Astrocyte (in vitro differentiated cells and primary cell): Measurements from ENCODE around the gene MAD2L1BP. TPM values are rescaled to one million over a fixed set of nuclear protein-coding genes. Genes with fewer than 3 reads are reported as not detected.

Experiments
- DNase-seq: peaks from one replicate; pipeline ENCODE4 v3.0.0-alpha.2; 2010; ENCODE audit warnings: low read depth
- FAIRE-seq: peaks from 2 replicates; lab custom pipeline; 2011; peaks lifted over from hg19 to GRCh38; lab: Jason Lieb, UNC
- H2AFZ ChIP-seq: 2 replicates; pipeline ENCODE4 v1.6.0; 2012; ENCODE audit warnings: low read depth, low read length, inconsistent platforms
- H3K27ac ChIP-seq: 2 replicates; pipeline ENCODE4 v1.5.1; 2011; ENCODE audit warnings: low read depth, low read length, inconsistent platforms
- H3K27me3 ChIP-seq: 2 replicates; pipeline ENCODE4 v1.6.0; 2011; ENCODE audit warnings: low read length, inconsistent platforms; ENCODE audit not compliant: insufficient read depth
- H3K36me3 ChIP-seq: 2 replicates; pipeline ENCODE4 v1.5.1; 2011; ENCODE audit warnings: low read length, inconsistent platforms; ENCODE audit not compliant: insufficient read depth
- H3K4me1 ChIP-seq: 2 replicates; pipeline ENCODE4 v1.5.1; 2011; ENCODE audit warnings: low read length, inconsistent platforms; ENCODE audit not compliant: insufficient read depth
- H3K4me2 ChIP-seq: 2 replicates; pipeline ENCODE4 v1.6.0; 2012; ENCODE audit warnings: low read length, inconsistent platforms
- H3K4me3 ChIP-seq: 2 replicates; pipeline ENCODE4 v1.5.1; 2011; ENCODE audit warnings: low read depth, mild to moderate bottlenecking, low read length, inconsistent platforms; ENCODE audit not compliant: insufficient read depth
- H3K79me2 ChIP-seq: 2 replicates; pipeline ENCODE4 v1.6.0; 2012; ENCODE audit warnings: mild to moderate bottlenecking, low read length, inconsistent platforms; ENCODE audit not compliant: insufficient read depth
- H3K9ac ChIP-seq: 2 replicates; pipeline ENCODE4 v1.6.0; 2012; ENCODE audit warnings: mild to moderate bottlenecking, low read length, inconsistent platforms
- H3K9me3 ChIP-seq: 2 replicates; pipeline ENCODE4 v1.5.1; 2012; ENCODE audit warnings: low read depth, mild to moderate bottlenecking, low read length, inconsistent platforms; ENCODE audit not compliant: insufficient read depth
- H4K20me1 ChIP-seq: 2 replicates; pipeline ENCODE4 v1.6.0; 2012; ENCODE audit warnings: low read length, inconsistent platforms; ENCODE audit not compliant: insufficient read depth
- H3K27ac Mint-ChIP-seq: one replicate; pipeline ENCODE4 v1.8.0; 2021; ENCODE audit warnings: mild to moderate bottlenecking, mixed read lengths; ENCODE audit not compliant: unreplicated experiment
- H3K27me3 Mint-ChIP-seq: one replicate; pipeline ENCODE4 v1.8.0; 2021; ENCODE audit warnings: low read depth, mixed read lengths; ENCODE audit not compliant: unreplicated experiment
- H3K36me3 Mint-ChIP-seq: one replicate; pipeline ENCODE4 v1.8.0; 2021; ENCODE audit warnings: low read depth, mixed read lengths; ENCODE audit not compliant: unreplicated experiment
- H3K4me1 Mint-ChIP-seq: one replicate; pipeline ENCODE4 v1.8.0; 2021; ENCODE audit warnings: low read depth, mixed read lengths; ENCODE audit not compliant: unreplicated experiment
- H3K4me3 Mint-ChIP-seq: one replicate; pipeline ENCODE4 v1.8.0; 2021; ENCODE audit warnings: mild to moderate bottlenecking, moderate library complexity, mixed read lengths; ENCODE audit not compliant: unreplicated experiment
- H3K9me3 Mint-ChIP-seq: one replicate; pipeline ENCODE4 v1.8.0; 2021; ENCODE audit warnings: mild to moderate bottlenecking, mixed read lengths; ENCODE audit not compliant: unreplicated experiment
- CTCF ChIP-seq: IDR thresholded peaks from 2 replicates; pipeline ENCODE4 v1.5.1; 2011; ENCODE audit warnings: low read depth, mild to moderate bottlenecking, inconsistent platforms, low read length, moderate library complexity; ENCODE audit not compliant: insufficient read depth
- EZH2 ChIP-seq: IDR thresholded peaks from 2 replicates; pipeline ENCODE4 v1.6.1; 2012; ENCODE audit warnings: mild to moderate bottlenecking, low read length, inconsistent platforms; ENCODE audit not compliant: insufficient read depth
- total RNA-seq: library from RNA; stranded (reverse); gene quantifications from 2 replicates; pipeline ENCODE4 v1.2.1, GENCODE V29; 2021

Gene MAD2L1BP
- total RNA-seq, 1 donor from 2014 or later: 32.2 TPM

DNA sequence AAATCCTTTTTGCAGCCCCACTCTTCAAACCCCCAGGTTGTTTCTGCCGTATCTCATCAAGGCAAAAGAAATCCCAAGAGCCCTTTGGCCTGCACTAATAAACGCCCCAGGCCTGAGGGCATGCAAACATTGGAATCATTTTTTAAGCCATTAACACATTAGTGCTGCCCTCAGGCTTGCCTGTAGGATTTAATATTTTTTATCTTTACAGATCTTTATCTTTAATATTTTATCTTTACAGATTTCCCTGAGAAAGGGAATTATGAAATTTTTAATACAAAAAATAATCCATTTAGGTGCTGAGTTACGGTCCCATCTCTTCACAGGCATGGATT is 21.3 kb upstream of the MAD2L1BP start:
- H2AFZ ChIP-seq: no peak overlapping the region
- peaks cover 9% of the 10 kb centered on the region for H3K4me1 Mint-ChIP-seq
- DNase-seq (no peak), FAIRE-seq (no peak)
- no peak overlapping the region for H3K4me3 ChIP-seq
- no peaks in the 10 kb centered on the region for H4K20me1 ChIP-seq
- H3K79me2 ChIP-seq: no peaks in the 10 kb centered on the region
- no peaks in the 10 kb centered on the region for H3K4me1 ChIP-seq
- no peaks in the 10 kb centered on the region for H3K27me3 Mint-ChIP-seq
- H3K36me3 Mint-ChIP-seq: peaks cover 23% of the 10 kb centered on the region
- H3K9ac ChIP-seq: no peak overlapping the region
- peaks cover 40% of the 10 kb centered on the region for H3K36me3 ChIP-seq
- no peak overlapping the region for H3K27ac ChIP-seq
- peak overlapping the region; percentile 27 for H3K4me3 Mint-ChIP-seq
- no peaks in the 10 kb centered on the region for H3K9me3 ChIP-seq
- TF ChIP-seq EZH2 (no peak), CTCF (no peak)
- H3K4me2 ChIP-seq: no peak overlapping the region
- no peaks in the 10 kb centered on the region for H3K9me3 Mint-ChIP-seq
- H3K27me3 ChIP-seq: no peaks in the 10 kb centered on the region
- no peak overlapping the region for H3K27ac Mint-ChIP-seq

DNA sequence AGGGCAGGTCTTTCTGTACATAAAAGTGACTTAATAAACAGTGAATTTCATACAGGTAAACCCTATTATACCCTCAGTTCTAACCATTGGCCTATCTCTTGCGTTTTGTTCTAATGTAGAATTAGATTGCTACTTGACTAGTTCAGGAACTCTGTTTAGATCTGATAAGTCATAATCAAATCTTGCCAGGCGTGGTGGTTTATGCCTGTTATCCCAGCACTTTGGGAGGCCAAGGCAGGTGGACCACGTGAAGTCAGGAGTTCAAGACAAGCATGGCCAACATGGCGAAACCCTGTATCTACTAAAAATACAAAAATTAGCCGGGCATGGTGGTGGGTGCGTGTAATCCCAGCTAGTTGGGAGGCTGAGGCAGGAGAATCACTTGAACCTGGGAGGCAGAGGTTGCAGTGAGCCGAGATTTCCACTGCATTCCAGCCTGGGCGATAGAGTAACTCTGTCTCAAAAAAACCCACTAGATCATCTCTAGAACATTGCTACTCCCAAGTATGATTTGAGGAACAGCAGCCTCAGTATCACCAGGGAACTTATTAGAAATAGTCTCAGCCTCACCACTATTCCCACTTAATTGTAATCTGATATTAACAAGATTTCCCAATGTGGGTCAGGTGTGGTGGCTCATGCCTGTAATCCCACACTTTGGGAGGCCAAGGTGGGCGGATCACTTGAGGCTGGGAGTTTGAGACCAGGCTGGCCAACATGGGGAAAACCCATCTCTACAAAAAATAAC is 18.7 kb upstream of the MAD2L1BP start:
- Histone ChIP-seq H2AFZ (no peak overlapping the region), H3K4me3 (no peak overlapping the region), H3K27ac (no peak overlapping the region), H3K36me3 (peaks cover 48% of the 10 kb centered on the region), H3K79me2 (no peaks in the 10 kb centered on the region), H3K27me3 (no peaks in the 10 kb centered on the region), H3K9me3 (no peaks in the 10 kb centered on the region), H3K4me2 (no peak overlapping the region), H3K9ac (no peak overlapping the region), H3K4me1 (no peaks in the 10 kb centered on the region), H4K20me1 (peaks cover 9% of the 10 kb centered on the region)
- H3K9me3 Mint-ChIP-seq: no peaks in the 10 kb centered on the region
- no peak overlapping the region for H3K4me3 Mint-ChIP-seq
- no peaks in the 10 kb centered on the region for H3K27me3 Mint-ChIP-seq
- FAIRE-seq: no peak
- DNase-seq: no peak
- H3K27ac Mint-ChIP-seq: peak overlapping the region; percentile 66
- no peak for TF ChIP-seq EZH2
- no peaks in the 10 kb centered on the region for H3K4me1 Mint-ChIP-seq
- H3K36me3 Mint-ChIP-seq: peaks cover 28% of the 10 kb centered on the region

DNA sequence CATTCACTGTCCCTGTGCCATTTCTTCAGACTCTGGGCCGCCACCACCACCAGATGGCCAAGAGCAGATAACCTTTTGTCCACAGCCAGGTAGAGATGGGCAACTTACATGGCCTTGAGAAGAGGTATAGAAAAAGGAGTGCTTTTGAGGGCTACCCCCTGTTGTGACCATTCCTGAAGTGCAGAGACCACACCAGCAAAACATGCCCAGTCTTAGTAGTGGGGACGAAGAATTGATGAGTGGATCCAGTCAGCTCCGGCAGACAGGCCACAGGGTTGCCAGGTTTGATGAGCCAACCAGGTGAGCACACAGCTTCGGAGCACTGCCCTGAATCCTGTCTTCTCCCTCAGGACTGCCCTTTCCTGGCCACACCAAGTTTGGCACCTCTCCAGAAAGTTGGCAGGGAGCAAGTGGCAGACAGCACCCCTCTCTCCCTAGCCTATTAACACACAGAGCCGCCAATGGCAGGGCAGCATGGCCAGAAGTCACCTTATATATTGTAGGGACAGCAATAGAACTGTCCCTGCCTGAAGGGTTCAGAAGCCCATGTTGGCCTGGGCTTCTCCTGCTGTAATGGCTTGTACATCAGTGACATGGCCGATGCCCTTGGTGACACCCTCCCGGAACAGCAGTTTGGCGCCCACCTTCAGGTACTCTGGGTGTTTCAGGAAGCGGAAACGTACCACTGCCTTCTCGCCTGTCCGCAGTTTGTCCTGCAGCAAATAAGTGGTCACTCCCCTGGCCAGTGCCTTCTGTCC is 14.4 kb upstream of the MAD2L1BP start:
- Histone ChIP-seq H3K4me1 (peaks cover under 1% of the 10 kb centered on the region), H3K36me3 (peaks cover 63% of the 10 kb centered on the region), H3K27ac (no peak overlapping the region), H2AFZ (no peak overlapping the region), H3K4me3 (no peak overlapping the region), H3K27me3 (no peaks in the 10 kb centered on the region), H4K20me1 (peaks cover 15% of the 10 kb centered on the region), H3K9me3 (no peaks in the 10 kb centered on the region), H3K4me2 (no peak overlapping the region), H3K79me2 (peaks cover 24% of the 10 kb centered on the region), H3K9ac (no peak overlapping the region)
- H3K4me3 Mint-ChIP-seq: no peak overlapping the region
- H3K36me3 Mint-ChIP-seq: peaks cover 45% of the 10 kb centered on the region
- peaks cover 7% of the 10 kb centered on the region for H3K4me1 Mint-ChIP-seq
- no peaks in the 10 kb centered on the region for H3K9me3 Mint-ChIP-seq
- no peak for DNase-seq
- H3K27ac Mint-ChIP-seq: no peak overlapping the region
- TF ChIP-seq CTCF (no peak), EZH2 (no peak)
- H3K27me3 Mint-ChIP-seq: no peaks in the 10 kb centered on the region
- FAIRE-seq: no peak
